ENCODE data around the gene VSX1.

The VSX1 gene

DNA sequence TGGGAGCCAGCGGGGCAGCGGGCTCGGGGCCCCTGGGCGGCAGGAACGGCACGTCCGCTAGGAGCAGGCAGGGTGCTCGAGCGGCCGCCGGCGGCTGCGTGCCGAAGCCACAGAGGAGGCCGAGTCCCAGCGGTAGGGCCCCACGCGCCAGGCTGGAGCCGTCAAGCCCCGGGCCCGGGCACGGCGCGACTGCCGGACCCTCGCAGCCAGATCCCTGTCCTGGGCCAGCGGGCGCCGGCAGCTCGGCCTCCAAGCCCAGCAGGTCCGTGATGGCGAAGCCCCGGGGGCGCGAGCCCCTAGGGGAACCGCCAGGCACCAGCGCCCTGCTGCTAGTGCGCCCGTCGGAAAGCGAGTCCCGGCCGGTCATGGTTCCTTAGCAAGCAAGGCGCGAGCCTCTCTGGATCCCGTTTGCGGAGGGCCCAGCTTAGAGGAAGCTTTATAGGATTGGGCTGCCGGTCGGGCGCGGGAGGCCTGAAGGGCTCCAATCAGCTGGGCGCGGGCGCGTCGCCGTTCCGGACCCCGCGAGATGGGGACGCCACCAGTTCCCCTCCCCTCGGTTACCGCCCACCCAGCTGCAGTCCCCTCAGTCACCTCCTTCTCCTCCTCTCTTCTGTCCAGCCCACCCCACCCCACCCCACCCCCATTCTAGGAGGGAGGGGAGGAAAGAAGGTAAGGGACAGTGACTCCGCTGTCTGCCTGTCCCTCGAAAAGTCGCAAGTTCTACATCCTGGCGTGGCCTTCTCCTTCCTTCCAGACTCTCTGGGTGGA, at the start of gene VSX1:
Gene VSX1 (minus strand): TSS at position 412 of the 768 bp plus-strand sequence. CDS start 45 bp downstream, at position 367.
- no peak for DNase-seq (ENCODE audit: low read depth in 1 of 2, low spot score in 1 of 2)

DNA sequence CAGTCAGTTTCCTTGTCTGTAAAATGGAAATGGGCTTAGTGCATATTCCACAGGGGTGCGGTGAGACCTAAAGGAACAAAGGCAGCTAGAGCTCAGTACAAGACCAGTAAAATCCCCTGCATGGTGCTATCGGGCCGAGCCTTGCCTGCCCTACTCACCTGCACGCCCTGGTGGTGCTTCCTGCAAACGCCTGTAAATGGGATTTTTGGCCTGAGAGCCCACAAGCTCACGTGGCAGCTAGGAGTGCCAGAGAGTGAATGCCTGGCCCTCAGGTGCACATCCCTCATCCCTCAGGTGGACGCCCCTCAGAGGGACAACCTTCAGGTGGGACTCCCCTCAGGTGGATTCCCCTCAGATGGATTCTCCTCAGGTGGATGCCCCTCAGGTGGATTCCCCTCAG, 48.0 kb upstream of the VSX1 start:
- no peak for DNase-seq (ENCODE audit: low read depth in 1 of 2, low spot score in 1 of 2)

- no peak for DNase-seq (ENCODE audit: low read depth in 1 of 2, low spot score in 1 of 2)
Measured at GRCh38 chr20:25129428-25129827, 47.5 kb upstream of the VSX1 start.

GRCh38 chr20:25128649-25129048, 46.7 kb upstream of the VSX1 start:
- DNase-seq (ENCODE audit: low read depth in 1 of 2, low spot score in 1 of 2), result no peak

DNA sequence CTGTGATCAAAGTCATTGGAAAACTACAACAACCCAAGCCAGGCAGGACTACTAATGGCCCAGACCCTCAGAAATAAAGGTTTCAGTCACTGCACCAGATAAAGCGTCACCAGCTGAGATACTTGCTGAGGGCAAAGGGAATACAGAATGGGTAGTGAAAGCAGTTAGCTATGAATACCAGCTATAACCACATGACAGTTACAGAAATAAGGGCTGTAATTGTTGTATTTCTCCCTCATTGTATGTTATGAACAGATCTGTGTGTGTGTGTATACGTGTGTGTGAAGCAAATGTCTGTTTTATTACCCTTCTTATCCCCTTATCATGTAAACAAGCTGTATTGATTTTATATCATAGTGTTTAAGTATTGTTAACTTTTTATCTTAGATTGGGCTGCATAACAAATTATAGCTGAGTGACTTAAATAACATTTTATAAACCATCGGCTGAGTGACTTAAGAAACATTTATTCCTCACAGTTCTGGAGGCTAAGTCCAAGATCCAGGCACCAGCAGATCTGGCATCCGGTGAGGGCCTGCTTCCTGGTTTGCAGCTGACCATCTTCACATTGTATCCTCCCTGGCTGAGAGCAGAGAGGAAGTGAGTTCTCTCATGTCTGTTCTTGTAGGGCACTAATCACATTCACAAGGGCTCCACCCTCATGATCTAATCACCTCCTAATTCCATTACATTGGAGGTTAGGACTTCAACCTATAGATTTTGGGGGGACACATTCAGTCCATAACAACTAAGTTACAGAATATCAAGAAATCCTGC, 46.0 kb upstream of the VSX1 start:
- DNase-seq (ENCODE audit: low read depth in 1 of 2, low spot score in 1 of 2), result no peak

GRCh38 chr20:25126204-25127029, 44.5 kb upstream of the VSX1 start:
- DNase-seq (ENCODE audit: low read depth in 1 of 2, low spot score in 1 of 2), result no peak

GRCh38 chr20:25125636-25126035, 43.7 kb upstream of the VSX1 start:
- DNase-seq (ENCODE audit: low read depth in 1 of 2, low spot score in 1 of 2), result no peak

DNA sequence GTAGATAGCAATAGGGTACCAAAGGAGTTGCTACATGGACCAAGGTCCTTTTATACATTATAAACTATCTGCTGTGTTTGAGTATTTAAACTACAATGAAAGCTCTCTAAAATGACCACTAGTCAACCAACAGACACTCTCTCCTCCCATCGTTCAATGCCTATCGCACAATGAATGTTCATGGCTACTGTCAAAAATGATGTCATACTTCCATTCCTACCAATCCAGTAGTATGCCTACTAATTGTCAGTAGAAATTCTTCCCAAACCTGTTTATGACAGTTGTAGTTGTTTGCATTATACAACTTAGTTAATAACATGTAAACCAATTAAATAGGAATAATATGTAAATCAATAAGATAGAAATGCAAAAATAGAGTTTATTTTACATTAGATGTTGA, 39.0 kb upstream of the VSX1 start:
- DNase-seq (ENCODE audit: low read depth in 1 of 2, low spot score in 1 of 2), result no peak

GRCh38 chr20:25120457-25120856, 38.5 kb upstream of the VSX1 start:
- no peak for DNase-seq (ENCODE audit: low read depth in 1 of 2, low spot score in 1 of 2)

DNA sequence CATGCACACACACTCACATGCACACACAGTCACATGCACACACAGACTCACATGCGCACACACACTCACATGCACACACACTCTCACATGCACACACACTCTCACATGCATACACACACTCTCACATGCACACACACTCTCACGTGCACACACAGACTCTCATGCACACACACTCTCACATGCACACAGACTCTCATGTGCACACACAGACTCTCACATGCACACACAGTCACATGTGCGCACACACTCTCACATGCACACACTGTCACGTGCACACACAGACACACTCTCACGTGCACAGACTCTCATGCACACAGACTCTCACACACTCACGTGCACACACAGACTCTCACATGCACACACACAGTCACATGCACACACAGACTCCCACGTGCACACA, 36.6 kb upstream of the VSX1 start:
- DNase-seq (ENCODE audit: low read depth in 1 of 2, low spot score in 1 of 2), result no peak

DNA sequence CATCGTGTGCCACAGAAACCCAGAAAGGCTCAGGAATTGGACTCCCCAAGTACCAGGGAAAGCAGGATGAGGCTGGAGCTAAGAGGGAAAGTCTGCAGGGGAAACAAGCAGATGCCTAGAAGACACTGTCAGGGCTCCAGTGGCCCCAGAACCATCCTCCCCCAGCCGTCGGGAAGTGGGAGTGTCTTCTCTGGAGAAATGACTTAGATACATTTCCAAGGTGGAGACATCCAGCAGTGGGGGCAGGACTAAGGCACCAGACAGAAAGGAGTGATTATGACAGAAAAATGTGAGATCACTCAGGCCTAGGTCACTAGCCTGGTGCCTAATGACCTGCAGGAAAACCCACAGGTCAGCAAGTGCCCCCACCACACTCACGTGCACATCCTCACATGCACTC, 36.0 kb upstream of the VSX1 start:
- DNase-seq (ENCODE audit: low read depth in 1 of 2, low spot score in 1 of 2), result no peak

DNA sequence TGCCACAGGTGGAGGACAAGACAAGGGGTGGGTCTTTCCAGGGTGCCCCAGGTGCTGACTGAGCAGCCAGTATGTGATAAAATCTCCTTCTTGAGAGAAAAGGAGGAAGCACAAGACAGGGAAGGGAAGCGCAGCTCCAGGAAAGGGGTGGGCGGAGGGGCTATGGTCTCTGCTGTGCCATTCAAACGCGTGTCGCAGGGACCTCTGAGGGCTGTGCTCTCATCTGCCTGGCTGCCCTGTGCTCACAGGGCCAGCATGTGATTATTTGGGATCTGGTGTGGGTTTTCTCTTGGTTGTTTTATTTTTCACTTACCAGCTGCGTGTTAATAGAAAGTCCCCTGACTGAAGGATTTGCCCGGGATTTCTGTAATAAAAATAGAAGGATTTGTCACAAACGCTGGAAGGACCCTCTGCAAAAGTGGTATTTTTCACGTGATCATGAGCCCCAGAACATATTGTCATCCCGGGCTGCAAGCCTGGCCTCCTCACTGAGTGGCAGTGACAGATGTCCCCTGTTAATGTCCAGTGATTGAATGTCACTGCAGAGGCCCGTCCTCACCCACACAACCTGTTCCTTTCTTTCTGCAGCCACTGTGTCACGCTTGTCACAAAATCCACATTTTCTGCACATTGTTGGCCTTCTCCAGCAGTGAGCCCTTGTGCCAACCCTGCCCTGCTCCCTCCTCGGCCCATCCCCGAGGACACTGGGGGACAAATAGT, 35.0 kb upstream of the VSX1 start:
- DNase-seq (ENCODE audit: low read depth in 1 of 2, low spot score in 1 of 2), result no peak

DNA sequence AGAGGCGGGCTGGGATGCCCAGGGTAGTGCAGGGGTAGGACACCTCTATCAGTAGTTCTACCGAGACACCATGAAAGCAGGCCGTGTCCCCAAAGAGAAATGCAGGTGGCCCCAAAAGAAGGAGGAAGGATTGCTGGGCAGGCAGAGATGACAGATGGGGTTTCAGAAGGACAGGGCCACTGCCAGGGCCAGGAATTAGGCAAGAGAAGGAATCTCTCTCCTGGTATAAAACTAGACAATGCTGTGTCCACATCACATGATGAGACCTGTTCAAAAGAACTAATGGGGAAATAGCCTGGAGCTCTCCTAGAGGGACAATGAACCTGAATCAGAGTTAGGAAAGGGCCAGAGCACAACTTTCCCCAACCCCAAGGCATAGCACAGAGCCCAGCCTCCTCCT, 21.6 kb upstream of the VSX1 start:
- DNase-seq (ENCODE audit: low read depth in 1 of 2, low spot score in 1 of 2), result no peak

GRCh38 chr20:25100914-25101313, 19.0 kb upstream of the VSX1 start:
- no peak for DNase-seq (ENCODE audit: low read depth in 1 of 2, low spot score in 1 of 2)

DNA sequence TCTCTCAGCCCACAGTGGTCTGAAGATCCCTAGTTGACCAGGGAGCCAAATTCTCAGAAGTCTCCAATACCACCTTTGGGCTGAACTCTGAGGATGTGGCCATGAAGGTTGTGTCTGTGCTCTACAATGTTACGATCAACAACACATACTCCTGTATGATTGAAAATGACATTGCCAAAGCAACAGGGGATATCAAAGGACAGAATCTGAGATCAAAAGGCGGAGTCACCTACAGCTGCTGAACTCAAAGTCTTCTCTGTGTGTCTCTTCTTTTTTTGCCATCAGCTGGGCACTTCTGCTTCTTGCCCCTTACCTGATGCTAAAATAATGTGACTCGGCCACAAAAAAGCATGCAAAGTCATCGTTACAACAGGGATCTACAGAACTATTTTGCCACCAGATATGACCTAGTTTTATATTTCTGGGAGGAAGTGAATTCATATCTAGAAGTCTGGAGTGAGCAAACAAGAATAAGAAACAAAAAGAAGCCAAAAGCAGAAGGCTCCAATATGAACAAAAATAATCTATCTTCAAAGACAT, 17.7 kb upstream of the VSX1 start:
- DNase-seq (ENCODE audit: low read depth in 1 of 2, low spot score in 1 of 2), result no peak

DNA sequence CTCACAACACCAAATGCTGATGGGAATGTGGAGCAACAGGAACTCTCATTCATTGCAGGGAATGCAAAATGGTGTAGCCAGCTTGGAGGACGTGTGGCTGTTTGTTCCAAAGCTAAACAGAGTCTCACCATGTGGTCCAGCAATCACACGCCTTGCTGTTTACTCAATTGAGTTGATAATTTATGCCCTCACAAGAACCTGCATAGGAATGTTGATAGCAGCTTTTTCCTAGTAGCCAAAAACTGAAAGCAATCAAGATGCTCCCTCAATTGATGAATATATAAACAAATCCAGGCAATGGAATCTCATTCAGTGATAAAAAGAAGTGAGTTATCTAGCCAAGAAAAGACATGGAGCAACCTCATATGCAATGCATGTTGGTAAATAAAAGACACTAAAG, 15.6 kb upstream of the VSX1 start:
- no peak for DNase-seq (ENCODE audit: low read depth in 1 of 2, low spot score in 1 of 2)

- peak in 1 of 2 donors; percentile 34 for DNase-seq (ENCODE audit: low read depth in 1 of 2, low spot score in 1 of 2)
Measured at GRCh38 chr20:25090492-25091429, 8.8 kb upstream of the VSX1 start.

GRCh38 chr20:25089662-25090061, 7.7 kb upstream of the VSX1 start:
- DNase-seq (ENCODE audit: low read depth in 1 of 2, low spot score in 1 of 2), result no peak

GRCh38 chr20:25089096-25089495, 7.2 kb upstream of the VSX1 start:
- no peak for DNase-seq (ENCODE audit: low read depth in 1 of 2, low spot score in 1 of 2)

DNA sequence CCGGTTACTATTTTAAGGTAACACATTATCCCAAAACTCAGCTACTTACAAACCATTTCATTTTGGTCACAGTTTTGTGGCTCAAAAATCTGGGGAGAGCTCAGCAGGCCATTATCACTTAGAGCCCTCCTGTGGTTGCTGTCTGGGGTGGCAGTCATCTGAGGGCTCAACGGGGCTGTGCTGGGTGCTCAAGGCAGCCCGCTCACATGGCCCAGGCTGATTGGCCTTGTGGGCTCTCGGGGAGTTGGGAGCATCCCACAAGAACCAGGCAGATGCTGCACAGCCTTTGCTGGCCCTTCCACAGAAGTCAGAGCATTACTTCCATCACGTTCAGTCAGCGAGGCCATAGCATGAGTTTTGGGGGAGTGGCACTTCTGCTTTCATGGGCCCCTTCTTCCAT, 6.3 kb upstream of the VSX1 start:
- no peak for DNase-seq (ENCODE audit: low read depth in 1 of 2, low spot score in 1 of 2)

Data from activated CD4-positive, alpha-beta T cell treated with anti-CD3 and anti-CD28 coated beads, Interleukin-2, amount 50 U/mL, for 24 hours (primary cell).